Measurements from ENCODE around the gene BRIP1. TPM values are rescaled to one million over a fixed set of nuclear protein-coding genes. Genes with fewer than 3 reads are reported as not detected.

BRIP1 gene
- total and polyA plus RNA-seq, 5 donors: 0.05 to 0.41 (median 0.20) TPM; not detected in 1

GRCh38 chr17:61699032-61699431, 164.3 kb downstream of the BRIP1 start:
- ATAC-seq: no peak
- Histone ChIP-seq H3K27ac (ENCODE audit: low read length) (no peak overlapping the region), H3K9me3 (ENCODE audit: control insufficient read depth, low read length) (peaks cover 2% of the 10 kb centered on the region), H3K4me3 (ENCODE audit: low read length) (no peak overlapping the region), H3K27me3 (ENCODE audit: control insufficient read depth, insufficient read depth) (no peaks in the 10 kb centered on the region), H3K4me1 (ENCODE audit: control insufficient read depth, insufficient read depth, low read length) (no peaks in the 10 kb centered on the region)
- DNase-seq: no peak
- intact Hi-C loops (cut with DNase I): no loop called here
- 99% methylated on average over 1 of the region's 1 CpG for WGBS

- ATAC-seq (no peak), DNase-seq (no peak)
- Histone ChIP-seq H3K27ac (ENCODE audit: low read length) (no peak overlapping the region), H3K4me1 (ENCODE audit: control insufficient read depth, insufficient read depth, low read length) (no peaks in the 10 kb centered on the region), H3K9me3 (ENCODE audit: control insufficient read depth, low read length) (peaks cover 2% of the 10 kb centered on the region), H3K27me3 (ENCODE audit: control insufficient read depth, insufficient read depth) (no peaks in the 10 kb centered on the region), H3K4me3 (ENCODE audit: low read length) (no peak overlapping the region)
- WGBS: 99% methylated on average over 2 of the region's 2 CpGs
- intact Hi-C loops (cut with DNase I): no loop called here
These were observed 165.1 kb downstream of the BRIP1 start for GRCh38 chr17:61698244-61698643.

GRCh38 chr17:61695779-61696337, 167.5 kb downstream of the BRIP1 start:
- no peak for ATAC-seq
- no peak for DNase-seq
- Histone ChIP-seq H3K27me3 (ENCODE audit: control insufficient read depth, insufficient read depth) (no peaks in the 10 kb centered on the region), H3K4me3 (ENCODE audit: low read length) (no peak overlapping the region), H3K27ac (ENCODE audit: low read length) (no peak overlapping the region), H3K4me1 (ENCODE audit: control insufficient read depth, insufficient read depth, low read length) (no peaks in the 10 kb centered on the region), H3K9me3 (ENCODE audit: control insufficient read depth, low read length) (peaks cover 2% of the 10 kb centered on the region)
- intact Hi-C loops (cut with DNase I): no loop called here
- 97% methylated on average over 2 of the region's 2 CpGs for WGBS

GRCh38 chr17:61694095-61694494, 169.2 kb downstream of the BRIP1 start:
- no peak for DNase-seq
- no peaks in the 10 kb centered on the region for H3K9me3 ChIP-seq (ENCODE audit: control insufficient read depth, low read length)
- H3K27ac ChIP-seq (ENCODE audit: low read length): no peak overlapping the region
- H3K27me3 ChIP-seq (ENCODE audit: control insufficient read depth, insufficient read depth): no peaks in the 10 kb centered on the region
- 81% methylated on average over 1 of the region's 1 CpG for WGBS
- no peak overlapping the region for H3K4me3 ChIP-seq (ENCODE audit: low read length)
- intact Hi-C loops (cut with DNase I): no loop called here
- no peak for ATAC-seq
- no peaks in the 10 kb centered on the region for H3K4me1 ChIP-seq (ENCODE audit: control insufficient read depth, insufficient read depth, low read length)

GRCh38 chr17:61689610-61690180, 173.6 kb downstream of the BRIP1 start:
- Histone ChIP-seq H3K27me3 (ENCODE audit: control insufficient read depth, insufficient read depth) (no peaks in the 10 kb centered on the region), H3K4me3 (ENCODE audit: low read length) (no peak overlapping the region), H3K4me1 (ENCODE audit: control insufficient read depth, insufficient read depth, low read length) (no peaks in the 10 kb centered on the region), H3K27ac (ENCODE audit: low read length) (no peak overlapping the region), H3K9me3 (ENCODE audit: control insufficient read depth, low read length) (no peaks in the 10 kb centered on the region)
- no peak for DNase-seq
- intact Hi-C loops (cut with DNase I): no loop called here
- no peak for ATAC-seq
- WGBS: 88% methylated on average over 3 of the region's 3 CpGs

- no peak overlapping the region for H3K4me3 ChIP-seq (ENCODE audit: low read length)
- H3K27ac ChIP-seq (ENCODE audit: low read length): no peak overlapping the region
- intact Hi-C loops (cut with DNase I): no loop called here
- no peaks in the 10 kb centered on the region for H3K4me1 ChIP-seq (ENCODE audit: control insufficient read depth, insufficient read depth, low read length)
- H3K27me3 ChIP-seq (ENCODE audit: control insufficient read depth, insufficient read depth): no peaks in the 10 kb centered on the region
- no peaks in the 10 kb centered on the region for H3K9me3 ChIP-seq (ENCODE audit: control insufficient read depth, low read length)
- ATAC-seq (no peak), DNase-seq (no peak)
- 96% methylated on average over 2 of the region's 2 CpGs for whole genome bisulfite sequencing
These were observed 175.6 kb downstream of the BRIP1 start for GRCh38 chr17:61687769-61688168.

- intact Hi-C loops (cut with DNase I): no loop called here
These were observed 177.2 kb downstream of the BRIP1 start for GRCh38 chr17:61686113-61686512.

GRCh38 chr17:61684818-61685217, 178.5 kb downstream of the BRIP1 start:
- Histone ChIP-seq H3K27ac (ENCODE audit: low read length) (no peak overlapping the region), H3K27me3 (ENCODE audit: control insufficient read depth, insufficient read depth) (no peaks in the 10 kb centered on the region), H3K9me3 (ENCODE audit: control insufficient read depth, low read length) (no peaks in the 10 kb centered on the region), H3K4me3 (ENCODE audit: low read length) (no peak overlapping the region), H3K4me1 (ENCODE audit: control insufficient read depth, insufficient read depth, low read length) (no peaks in the 10 kb centered on the region)
- intact Hi-C loops (cut with DNase I): no loop called here
- ATAC-seq: no peak
- DNase-seq: no peak
- 98% methylated on average over 5 of the region's 5 CpGs for WGBS

More at GRCh38 chr17:61686113-61686512, 177.2 kb downstream of the BRIP1 start:
- H3K9me3 ChIP-seq (ENCODE audit: control insufficient read depth, low read length): no peaks in the 10 kb centered on the region
- ATAC-seq (no peak), DNase-seq (no peak)
- H3K4me1 ChIP-seq (ENCODE audit: control insufficient read depth, insufficient read depth, low read length): no peaks in the 10 kb centered on the region
- H3K27me3 ChIP-seq (ENCODE audit: control insufficient read depth, insufficient read depth): no peaks in the 10 kb centered on the region
- 99% methylated on average over 1 of the region's 1 CpG for WGBS
- H3K27ac ChIP-seq (ENCODE audit: low read length): no peak overlapping the region
- H3K4me3 ChIP-seq (ENCODE audit: low read length): no peak overlapping the region

GRCh38 chr17:61684172-61684571, 179.2 kb downstream of the BRIP1 start:
- Histone ChIP-seq H3K27ac (ENCODE audit: low read length) (no peak overlapping the region), H3K27me3 (ENCODE audit: control insufficient read depth, insufficient read depth) (no peaks in the 10 kb centered on the region), H3K4me3 (ENCODE audit: low read length) (no peak overlapping the region), H3K4me1 (ENCODE audit: control insufficient read depth, insufficient read depth, low read length) (no peaks in the 10 kb centered on the region), H3K9me3 (ENCODE audit: control insufficient read depth, low read length) (no peaks in the 10 kb centered on the region)
- ATAC-seq (no peak), DNase-seq (no peak)
- WGBS: 91% methylated on average over 1 of the region's 1 CpG
- intact Hi-C loops (cut with DNase I): no loop called here

GRCh38 chr17:61683466-61683865, 179.9 kb downstream of the BRIP1 start:
- intact Hi-C loops (cut with DNase I): no loop called here
- no peak for ATAC-seq

GRCh38 chr17:61680921-61681320, 182.4 kb downstream of the BRIP1 start:
- intact Hi-C loops (cut with DNase I): no loop called here
- WGBS: 95% methylated on average over 10 of the region's 10 CpGs

More at GRCh38 chr17:61683466-61683865, 179.9 kb downstream of the BRIP1 start:
- WGBS: 89% methylated on average over 2 of the region's 2 CpGs
- no peak overlapping the region for H3K27ac ChIP-seq (ENCODE audit: low read length)
- no peak overlapping the region for H3K4me3 ChIP-seq (ENCODE audit: low read length)
- H3K4me1 ChIP-seq (ENCODE audit: control insufficient read depth, insufficient read depth, low read length): no peaks in the 10 kb centered on the region
- H3K9me3 ChIP-seq (ENCODE audit: control insufficient read depth, low read length): no peaks in the 10 kb centered on the region
- H3K27me3 ChIP-seq (ENCODE audit: control insufficient read depth, insufficient read depth): no peaks in the 10 kb centered on the region
- DNase-seq: no peak

GRCh38 chr17:61678339-61678738, 185.0 kb downstream of the BRIP1 start:
- WGBS: 87% methylated on average over 1 of the region's 1 CpG
- intact Hi-C loops (cut with DNase I): no loop called here
- H3K27ac ChIP-seq (ENCODE audit: low read length): no peak overlapping the region
- no peaks in the 10 kb centered on the region for H3K4me1 ChIP-seq (ENCODE audit: control insufficient read depth, insufficient read depth, low read length)
- DNase-seq (no peak), ATAC-seq (no peak)
- H3K4me3 ChIP-seq (ENCODE audit: low read length): no peak overlapping the region
- no peaks in the 10 kb centered on the region for H3K9me3 ChIP-seq (ENCODE audit: control insufficient read depth, low read length)
- no peaks in the 10 kb centered on the region for H3K27me3 ChIP-seq (ENCODE audit: control insufficient read depth, insufficient read depth)

More at GRCh38 chr17:61680921-61681320, 182.4 kb downstream of the BRIP1 start:
- H3K4me1 ChIP-seq (ENCODE audit: control insufficient read depth, insufficient read depth, low read length): no peaks in the 10 kb centered on the region
- H3K27ac ChIP-seq (ENCODE audit: low read length): no peak overlapping the region
- H3K4me3 ChIP-seq (ENCODE audit: low read length): no peak overlapping the region
- no peaks in the 10 kb centered on the region for H3K27me3 ChIP-seq (ENCODE audit: control insufficient read depth, insufficient read depth)
- no peak for ATAC-seq
- no peaks in the 10 kb centered on the region for H3K9me3 ChIP-seq (ENCODE audit: control insufficient read depth, low read length)
- DNase-seq: no peak
